Kasumi-1 (cell line): ENCODE results near the gene RILP.

Source experiments
- DNase-seq, 2 experiments: peaks; one replicate each; lab custom pipeline; 2025; lab: John Stamatoyannopoulos, UW

The RILP gene

GRCh38 chr17:1648173-1648962, 1.3 kb downstream of the RILP start:
- peak in 1 of 2 experiments; percentile 26 for DNase-seq

- no peak for DNase-seq
These were observed 1.9 kb downstream of the RILP start for GRCh38 chr17:1647802-1648171.

- no peak for DNase-seq
These were observed 3.3 kb downstream of the RILP start for GRCh38 chr17:1646199-1646875.

- peak; percentile 35 to 39 for DNase-seq
These were observed 4.2 kb downstream of the RILP start, which contains the start of gene SCARF1 for GRCh38 chr17:1645207-1646171. SCARF1 (minus strand) TSS chr17:1645732; CDS start chr17:1645697, 35 bp downstream.

GRCh38 chr17:1644493-1645206, 5.0 kb downstream of the RILP start:
- no peak for DNase-seq

- no peak for DNase-seq
These were observed 5.6 kb downstream of the RILP start for GRCh38 chr17:1643999-1644492.

GRCh38 chr17:1643293-1643998, 6.2 kb downstream of the RILP start:
- no peak for DNase-seq

GRCh38 chr17:1641065-1641403, 8.6 kb downstream of the RILP start:
- no peak for DNase-seq

- no peak for DNase-seq
These were observed 9.2 kb downstream of the RILP start for GRCh38 chr17:1640329-1641064.

- no peak for DNase-seq
These were observed 10.0 kb downstream of the RILP start for GRCh38 chr17:1639549-1640180.

GRCh38 chr17:1638624-1639300, 10.9 kb downstream of the RILP start:
- DNase-seq = no peak

GRCh38 chr17:1638171-1638590, 11.5 kb downstream of the RILP start:
- no peak for DNase-seq

GRCh38 chr17:1636732-1637285, 12.9 kb downstream of the RILP start:
- no peak for DNase-seq

GRCh38 chr17:1635675-1636465, 13.8 kb downstream of the RILP start:
- DNase-seq = no peak

GRCh38 chr17:1634841-1635650, 14.6 kb downstream of the RILP start:
- no peak for DNase-seq

- DNase-seq = no peak
These were observed 19.0 kb downstream of the RILP start for GRCh38 chr17:1630662-1631061.
